HG02885 (cell line): ENCODE results near the gene BICDL1.

ENCODE experiments used
- ATAC-seq: cut with Tn5 transposase; IDR thresholded peaks from one replicate; pipeline ENCODE4 v1.9.1; 2021; ENCODE audit warnings: mild to moderate bottlenecking; ENCODE audit not compliant: unreplicated experiment, poor library complexity

The BICDL1 gene

GRCh38 chr12:120048263-120048662 lies 59.2 kb downstream of the BICDL1 start:
- no peak for ATAC-seq

DNA sequence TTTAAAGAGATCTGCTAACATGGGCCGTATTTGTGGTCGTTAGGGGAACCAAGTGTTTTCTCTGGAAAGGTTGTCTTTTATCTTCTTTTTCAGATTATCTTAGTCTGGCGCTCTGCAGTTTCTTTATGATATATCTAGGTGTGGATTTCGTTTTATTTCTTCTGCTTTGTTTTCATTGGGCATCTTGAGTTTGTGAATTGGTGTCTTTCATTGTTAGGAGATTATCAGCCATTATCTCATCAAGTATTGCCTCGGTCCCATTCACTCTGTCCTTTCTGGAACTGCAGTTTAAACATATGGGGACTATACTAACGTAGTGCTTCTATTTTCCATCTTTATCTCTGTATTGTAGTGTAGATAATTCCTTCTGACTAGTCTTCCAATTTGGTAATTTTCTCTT lies 60.4 kb downstream of the BICDL1 start:
- ATAC-seq: no peak

- ATAC-seq: no peak
These were observed 62.5 kb downstream of the BICDL1 start for GRCh38 chr12:120051535-120051934.

DNA sequence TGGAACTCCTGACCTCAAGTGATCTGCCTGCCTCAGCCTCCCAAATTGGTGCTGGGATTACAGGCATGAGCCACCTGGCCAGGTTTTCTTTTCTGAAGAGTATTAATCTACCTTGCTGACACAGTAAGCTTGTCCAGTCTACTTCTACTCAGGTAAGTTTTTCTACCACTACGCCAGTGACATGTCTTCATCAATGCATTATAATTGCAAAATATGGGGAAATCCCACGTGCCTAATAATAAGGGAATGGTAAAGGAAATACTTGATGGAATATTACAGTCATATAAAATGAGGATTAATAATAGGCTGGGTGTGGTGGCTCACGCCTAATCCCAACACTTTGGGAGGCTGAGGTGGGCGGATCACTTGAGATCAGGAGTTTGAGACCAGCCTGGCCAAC lies 65.3 kb downstream of the BICDL1 start:
- no peak for ATAC-seq

GRCh38 chr12:120055231-120056000 lies 66.4 kb downstream of the BICDL1 start:
- no peak for ATAC-seq

- ATAC-seq: no peak
These were observed 67.7 kb downstream of the BICDL1 start for GRCh38 chr12:120056739-120057138.

GRCh38 chr12:120060196-120060595 lies 71.2 kb downstream of the BICDL1 start:
- ATAC-seq: no peak

- ATAC-seq: no peak
These were observed 71.7 kb downstream of the BICDL1 start for GRCh38 chr12:120060717-120061116.

GRCh38 chr12:120061575-120062214 lies 72.7 kb downstream of the BICDL1 start:
- ATAC-seq: no peak

- ATAC-seq: no peak
These were observed 74.0 kb downstream of the BICDL1 start for GRCh38 chr12:120062976-120063579.

- no peak for ATAC-seq
These were observed 75.3 kb downstream of the BICDL1 start for GRCh38 chr12:120064054-120064940.

DNA sequence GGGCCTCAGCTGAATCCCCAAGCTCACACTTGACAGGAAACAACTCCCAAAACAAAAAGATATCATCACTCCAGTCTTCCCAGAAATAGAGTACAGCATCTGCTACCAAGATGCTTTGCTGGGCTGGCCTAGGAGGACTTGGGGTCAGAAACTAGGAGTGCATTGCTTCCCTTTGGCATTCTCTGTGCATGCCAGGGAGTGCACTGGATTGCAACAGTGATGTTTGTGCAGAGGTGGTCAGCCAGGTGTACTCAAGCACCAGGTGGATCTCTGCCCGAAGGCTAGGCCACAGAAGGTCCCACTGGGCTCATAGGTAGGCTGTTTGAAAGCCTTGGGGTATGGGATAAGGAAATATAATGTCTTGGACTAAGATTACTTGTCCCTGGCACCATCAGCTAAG lies 76.4 kb downstream of the BICDL1 start:
- no peak for ATAC-seq

GRCh38 chr12:120066341-120066740 lies 77.3 kb downstream of the BICDL1 start:
- ATAC-seq: no peak

DNA sequence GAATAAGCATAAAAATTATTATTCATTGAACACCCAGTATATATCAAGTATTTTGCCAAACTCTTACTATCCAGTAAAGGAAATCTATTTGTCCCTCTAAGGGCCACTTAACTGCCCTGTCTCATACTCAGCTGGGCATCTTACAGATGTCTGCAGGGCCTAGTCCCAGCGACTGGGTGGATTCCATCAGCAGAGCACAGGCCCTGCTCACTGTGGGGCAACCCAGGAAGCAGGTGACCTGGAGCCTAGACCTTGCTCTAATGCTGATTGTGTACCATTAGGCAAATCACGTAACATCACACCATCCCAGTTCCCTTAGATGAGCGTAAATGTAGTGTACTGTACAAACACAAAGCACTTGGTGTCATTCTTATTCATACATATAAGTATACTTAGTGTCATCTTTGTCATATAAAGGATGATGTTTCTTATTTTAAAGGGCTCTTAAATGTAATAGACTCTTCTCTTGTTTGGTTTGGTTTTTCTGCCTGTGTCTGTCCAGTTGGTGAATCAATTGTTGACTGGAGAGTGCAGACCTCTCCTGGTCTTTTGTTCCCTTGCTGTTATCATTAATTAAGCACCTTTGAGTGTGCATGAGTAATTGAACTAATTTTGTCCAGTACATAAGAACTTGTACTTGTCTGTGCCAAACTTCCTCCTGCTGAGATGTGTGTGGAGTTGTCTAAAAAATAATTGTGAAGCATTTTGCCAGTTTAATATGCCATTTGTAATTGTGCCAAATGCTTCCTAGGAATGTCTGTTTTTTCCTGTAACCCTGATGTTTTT lies 78.2 kb downstream of the BICDL1 start:
- ATAC-seq: no peak

- ATAC-seq: no peak
These were observed 78.9 kb downstream of the BICDL1 start for GRCh38 chr12:120067901-120068300.

DNA sequence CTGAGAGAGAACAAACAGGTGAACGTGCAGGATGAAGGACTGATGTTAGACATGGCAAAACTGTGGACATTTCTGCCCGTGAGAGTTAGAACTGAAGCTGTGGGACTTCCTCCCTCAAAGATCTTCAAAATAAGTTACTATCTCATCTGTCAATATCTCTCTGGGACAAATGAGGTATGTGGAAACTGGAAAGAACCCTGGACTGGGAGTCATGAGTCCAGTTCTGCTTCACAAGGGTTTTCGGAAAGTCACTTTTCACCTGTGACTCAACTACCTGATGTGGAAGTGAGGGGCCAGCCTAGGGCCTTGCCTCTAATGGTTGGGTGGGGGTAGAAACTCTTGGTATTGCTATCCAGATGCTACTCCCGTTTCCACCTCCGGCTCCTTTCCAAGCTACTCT lies 80.2 kb downstream of the BICDL1 start:
- no peak for ATAC-seq

DNA sequence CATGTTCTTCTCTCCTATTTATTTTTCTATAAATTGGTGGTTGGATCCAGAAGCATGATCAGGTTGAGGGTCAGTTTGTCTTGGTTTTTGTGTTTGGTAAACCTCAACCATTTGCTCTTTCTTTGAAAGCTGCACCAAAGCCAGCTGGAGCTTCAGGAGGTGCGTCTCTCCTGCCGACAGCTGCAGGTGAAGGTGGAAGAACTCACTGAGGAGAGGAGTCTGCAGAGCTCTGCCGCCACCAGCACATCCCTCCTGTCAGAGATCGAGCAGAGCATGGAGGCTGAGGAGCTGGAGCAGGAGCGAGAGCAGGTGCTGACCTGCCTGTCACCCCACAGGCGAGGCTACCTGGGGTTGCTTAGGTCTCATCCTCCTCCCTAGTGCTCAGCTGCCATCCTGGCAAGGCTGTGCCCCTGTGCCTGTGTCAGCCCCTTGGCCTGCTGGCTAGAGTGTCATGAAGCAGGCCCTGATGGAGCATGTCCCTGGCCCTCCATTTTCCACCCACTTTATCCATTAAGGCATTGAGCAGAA lies 82.5 kb downstream of the BICDL1 start:
- ATAC-seq: no peak

DNA sequence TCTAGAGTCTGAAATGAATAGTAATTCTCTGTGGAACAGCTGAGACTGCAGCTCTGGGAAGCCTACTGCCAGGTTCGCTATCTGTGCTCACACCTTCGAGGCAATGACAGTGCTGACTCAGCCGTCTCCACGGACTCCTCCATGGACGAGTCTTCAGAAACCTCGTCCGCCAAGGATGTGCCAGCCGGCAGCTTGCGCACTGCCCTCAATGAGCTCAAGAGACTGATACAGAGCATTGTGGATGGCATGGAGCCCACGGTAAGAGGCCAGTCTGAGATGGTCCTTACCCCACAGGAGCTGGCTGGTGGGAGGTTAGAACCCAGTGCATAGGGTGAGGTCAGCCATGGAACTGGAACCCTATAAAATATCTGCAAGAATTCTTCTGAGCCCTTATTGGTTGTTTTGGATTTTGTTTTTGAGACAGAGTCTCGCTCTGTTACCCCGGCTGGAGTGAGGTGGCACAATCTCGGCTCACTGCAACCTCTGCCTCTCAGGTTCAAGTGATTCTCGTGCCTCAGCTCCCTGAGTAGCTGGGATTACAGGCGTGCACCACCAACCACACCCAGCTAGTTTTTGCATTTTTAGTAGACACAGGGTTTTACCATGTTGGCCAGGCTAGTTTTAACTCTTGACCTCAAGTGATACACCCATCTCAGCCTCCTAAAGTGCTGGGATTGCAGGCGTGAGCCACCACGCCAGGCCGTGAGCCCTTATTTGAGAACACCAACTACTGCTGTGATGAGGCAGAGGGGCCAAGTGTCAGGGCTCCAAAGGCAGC lies 83.6 kb downstream of the BICDL1 start:
- ATAC-seq: no peak
